Activated gamma-delta T cell (primary cell): Measurements from ENCODE around the gene PSMD1.
"Not testable (repeated sequence)": the region's sequence is repeated elsewhere in the genome, so short reads cannot be mapped to it uniquely, and the experiment has no call there.

Source experiments
- DNase-seq: peaks from one replicate; lab custom pipeline; 2025; lab: John Stamatoyannopoulos, UW

Gene PSMD1

DNA sequence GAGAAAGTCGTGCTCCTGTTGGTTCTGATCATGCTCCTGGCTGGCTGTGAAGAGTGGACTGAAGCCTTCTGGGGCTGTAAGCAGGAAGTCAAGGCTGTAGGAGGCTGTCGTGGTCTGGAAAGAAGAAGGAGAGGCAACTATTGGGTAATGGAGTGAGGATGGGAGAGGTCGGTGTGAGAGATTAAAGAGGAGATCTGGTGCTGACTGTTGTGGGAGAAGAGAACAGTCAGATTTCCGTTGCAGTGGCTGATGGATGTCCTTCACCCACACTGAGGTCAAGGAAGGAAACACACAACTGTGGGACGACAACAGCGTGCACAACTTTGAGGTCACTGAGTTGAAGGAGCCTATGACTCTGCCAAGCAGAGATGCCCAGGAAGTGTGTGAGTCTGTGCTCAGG is 2.8 kb upstream of the PSMD1 start:
- no peak for DNase-seq

DNA sequence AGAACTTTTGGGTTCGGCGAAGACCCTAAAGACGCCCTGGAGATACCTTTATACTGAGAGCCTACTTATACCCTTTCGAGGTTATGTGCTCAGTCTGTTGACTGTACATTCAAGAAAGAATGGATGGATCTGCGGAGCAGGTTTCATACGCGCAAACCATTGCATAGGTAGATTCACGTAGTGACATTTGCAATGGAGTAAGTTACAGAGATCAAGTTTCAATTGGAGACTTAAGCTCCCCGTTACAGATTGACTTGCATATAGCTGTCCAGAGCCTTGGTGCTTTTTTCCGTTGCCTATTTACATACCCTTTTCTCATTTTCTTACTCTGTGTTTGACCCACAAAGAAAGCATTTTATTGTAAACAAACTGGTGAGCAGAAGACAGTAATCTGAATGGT is 923 bp downstream of the PSMD1 start:
- DNase-seq, result no peak

DNA sequence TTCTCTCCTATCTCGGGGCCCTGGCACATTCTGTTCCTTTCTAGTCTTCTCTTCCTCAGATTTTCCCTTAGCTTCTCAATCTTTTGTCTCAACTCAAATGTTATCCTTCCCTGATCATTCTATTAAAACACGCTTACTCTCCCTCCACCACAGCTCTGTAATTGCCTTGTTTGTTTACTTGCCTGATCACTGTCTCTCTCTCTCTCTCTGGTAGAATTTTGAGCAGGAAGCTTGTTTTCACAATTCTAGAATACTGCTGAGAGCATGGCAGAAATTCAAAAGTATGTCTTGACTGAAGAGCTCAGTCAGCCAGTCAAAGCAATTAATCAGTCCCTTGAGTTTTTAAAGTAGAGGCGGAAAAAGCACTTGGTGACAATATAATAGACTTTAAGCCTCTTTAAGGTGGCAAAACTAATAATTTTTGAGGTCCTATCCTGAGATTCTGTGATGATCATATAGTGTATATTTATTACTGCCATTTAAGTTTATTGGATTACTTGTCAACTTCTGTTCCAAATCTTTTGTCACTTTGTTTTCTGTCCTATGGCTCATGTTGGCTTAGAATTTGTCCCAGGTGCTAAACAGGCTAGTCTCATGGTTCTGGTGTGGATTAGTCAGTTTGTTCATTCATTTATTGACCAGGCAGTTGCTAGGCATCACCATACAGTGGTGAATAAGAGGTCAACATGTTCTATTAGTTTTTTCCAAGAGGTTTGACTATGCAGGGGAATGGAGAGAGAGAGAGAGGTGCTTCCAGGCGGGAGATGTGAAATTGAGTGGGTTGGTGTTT is 2.3 kb downstream of the PSMD1 start:
- DNase-seq, result no peak

DNA sequence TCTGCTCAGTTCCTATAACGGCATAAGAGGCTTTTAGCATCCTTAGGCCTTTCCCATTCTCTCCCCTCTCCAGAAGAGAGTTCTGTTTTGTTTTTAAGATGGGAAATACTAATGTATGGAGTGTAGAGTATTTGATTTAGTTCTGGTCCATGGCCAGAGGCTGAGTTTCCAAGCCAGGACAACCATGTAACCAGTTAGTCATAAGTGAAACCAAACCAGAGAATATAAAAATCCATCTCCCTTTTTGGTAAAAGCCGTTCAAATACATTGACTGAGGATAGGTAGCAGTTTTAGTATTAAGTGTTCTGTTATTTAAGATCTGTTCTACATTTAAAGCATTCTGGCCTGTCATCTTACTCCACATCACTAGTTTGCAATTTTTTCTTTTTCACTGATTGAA is 3.1 kb downstream of the PSMD1 start:
- DNase-seq, result no peak

DNA sequence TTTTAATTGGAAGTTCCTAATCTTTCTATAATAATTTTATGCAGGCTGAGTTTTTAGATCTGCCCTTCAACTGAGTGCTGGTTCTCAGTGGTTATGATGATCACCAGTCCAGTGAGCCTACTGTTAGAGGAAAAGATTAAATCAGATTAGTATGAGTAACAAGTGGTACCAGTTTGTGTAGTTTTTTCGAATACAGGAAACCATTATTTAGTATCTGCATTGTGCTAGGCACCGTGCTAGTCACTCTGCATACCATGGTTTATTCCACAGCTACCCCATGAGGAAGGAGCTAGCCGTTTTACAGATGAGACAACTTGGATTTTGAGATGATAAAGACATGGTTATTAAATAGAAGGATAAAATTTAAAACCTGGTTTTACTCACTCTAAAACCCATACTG is 6.1 kb downstream of the PSMD1 start:
- DNase-seq, result no peak

DNA sequence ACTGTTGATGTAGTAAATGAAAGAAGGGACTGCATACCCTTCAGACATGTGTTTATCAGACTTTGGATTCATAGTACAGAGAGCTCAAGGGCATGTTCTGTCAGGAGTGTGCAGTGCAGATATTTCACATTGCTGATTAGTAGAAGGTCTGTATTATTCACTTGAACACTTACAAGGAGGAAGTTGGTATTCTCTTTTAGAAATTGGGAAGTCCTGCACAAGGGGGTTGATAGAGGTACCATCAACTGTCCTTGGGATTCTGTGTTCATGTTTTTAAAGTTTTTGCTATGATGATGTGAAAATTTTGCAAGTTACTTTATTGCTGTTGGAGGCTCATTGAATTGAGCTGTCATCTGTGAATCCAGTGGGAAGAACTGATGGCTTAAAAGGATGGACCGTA is 6.7 kb downstream of the PSMD1 start:
- DNase-seq, result no peak

DNA sequence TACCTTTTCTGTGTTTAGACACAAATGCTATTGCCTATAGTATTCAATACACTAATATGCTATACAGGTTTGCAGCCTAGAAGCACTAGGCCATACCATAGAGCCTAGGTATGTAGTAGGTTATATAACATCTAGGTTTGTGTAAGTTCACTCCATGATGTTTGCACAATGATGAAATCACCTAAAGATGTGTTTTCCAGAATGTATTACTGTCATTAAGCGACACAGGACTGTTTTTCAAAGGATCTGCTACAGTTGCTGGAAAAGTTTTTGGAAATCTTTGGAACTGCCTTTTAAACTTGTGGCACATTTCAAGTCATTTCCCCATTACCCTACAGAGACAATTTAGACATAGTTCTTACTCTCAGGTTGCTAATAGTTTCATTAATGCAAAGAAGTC is 9.3 kb downstream of the PSMD1 start:
- no peak for DNase-seq

DNA sequence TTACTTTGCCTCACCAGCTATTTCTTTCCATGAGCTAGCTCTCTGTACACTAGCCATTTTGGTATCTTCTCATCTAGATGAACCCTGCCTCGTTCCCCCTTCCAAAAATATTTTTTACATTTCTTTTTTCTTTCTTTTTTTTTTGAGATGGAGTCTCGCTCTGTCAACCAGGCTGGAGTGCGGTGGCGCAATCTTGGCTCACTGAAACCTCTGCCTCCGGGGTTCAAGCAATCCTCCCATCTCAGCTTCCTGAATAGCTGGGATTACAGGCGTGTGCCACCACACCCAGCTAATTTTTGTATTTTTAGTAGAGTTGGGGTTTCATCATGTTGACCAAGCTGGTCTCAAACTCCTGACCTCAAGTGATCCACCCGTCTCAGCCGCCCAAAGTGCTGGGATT is 10.9 kb downstream of the PSMD1 start:
- not testable (repeated sequence) for DNase-seq

DNA sequence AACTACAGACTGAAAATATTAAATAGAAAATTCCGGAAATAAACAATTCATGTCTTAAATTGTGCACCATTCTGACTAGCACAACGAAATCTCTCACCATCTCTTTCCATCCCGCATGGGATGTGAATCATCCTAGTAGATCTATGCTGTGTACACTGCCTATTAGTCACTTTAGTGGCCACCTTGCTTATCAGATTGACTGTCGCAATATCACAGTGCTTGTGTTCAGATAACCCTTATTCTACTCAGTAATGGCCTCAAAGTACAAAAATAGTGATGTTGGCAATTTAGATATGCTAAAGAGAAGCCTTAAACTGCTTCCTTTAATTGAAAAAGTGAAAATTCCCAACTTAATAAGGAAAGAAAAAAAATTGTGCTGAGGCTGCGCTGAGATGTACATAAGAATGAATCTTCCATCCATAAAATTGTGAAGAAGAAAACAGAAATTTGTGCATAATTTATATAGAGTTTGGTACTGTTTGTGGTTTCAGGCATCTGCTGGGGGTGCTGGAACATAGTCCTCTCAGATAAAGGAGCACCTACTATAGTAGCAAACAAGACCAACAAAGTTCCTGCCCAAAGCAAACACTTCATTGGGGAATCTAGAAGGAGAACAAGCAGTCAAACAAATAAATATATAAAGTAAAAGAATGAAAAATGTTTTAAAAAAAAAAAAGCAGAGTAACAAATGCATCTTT is 12.0 kb downstream of the PSMD1 start:
- no peak for DNase-seq

DNA sequence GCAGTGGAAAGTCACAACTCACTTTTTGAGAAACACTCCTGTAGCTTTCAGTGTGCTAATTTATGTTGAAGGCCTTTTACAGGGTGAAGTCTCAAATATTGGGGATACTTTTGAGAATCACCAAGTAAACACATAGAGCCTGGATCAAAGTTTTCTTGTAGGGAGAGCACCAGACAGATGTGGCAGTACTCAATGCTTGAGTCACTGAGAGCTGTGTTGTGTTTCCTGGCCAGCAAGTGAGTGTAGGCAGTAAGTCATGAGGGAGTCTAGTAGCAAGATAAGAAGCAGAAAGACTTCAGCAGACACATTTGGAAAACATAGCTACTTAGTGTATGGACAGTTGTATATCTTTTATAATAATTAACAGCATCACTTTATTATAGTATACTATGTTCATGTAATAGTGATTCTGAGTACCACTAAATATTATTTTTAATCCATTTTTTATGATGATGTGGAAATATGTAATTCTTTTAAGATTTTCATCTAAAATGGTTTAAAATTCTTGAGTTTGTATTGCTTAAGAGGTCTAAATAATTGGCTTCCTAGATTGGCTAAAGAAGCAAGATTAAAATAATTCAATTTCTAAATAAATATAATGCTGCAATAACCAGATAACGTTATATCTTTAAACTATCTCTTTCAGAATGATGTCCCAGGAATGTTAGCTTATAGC is 12.8 kb downstream of the PSMD1 start:
- no peak for DNase-seq

DNA sequence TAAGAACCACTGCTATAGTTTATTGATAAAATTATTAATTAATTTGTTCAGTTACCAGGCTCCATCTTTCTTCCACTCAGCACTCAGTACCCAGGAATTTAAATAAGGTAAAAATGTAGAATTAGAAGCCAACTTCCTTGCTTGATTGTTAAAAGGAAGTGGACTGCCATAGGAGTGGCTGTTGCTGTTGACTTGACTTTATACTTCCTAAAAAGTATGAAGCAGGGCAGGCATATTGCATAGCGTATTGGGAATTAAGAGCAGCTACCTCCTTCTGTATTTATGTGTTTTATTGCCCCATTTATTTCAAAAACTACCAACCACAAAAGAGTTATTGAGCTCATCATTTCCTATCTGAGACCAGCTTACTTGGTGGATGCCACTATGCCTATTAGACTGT is 27.9 kb downstream of the PSMD1 start:
- DNase-seq, result no peak

DNA sequence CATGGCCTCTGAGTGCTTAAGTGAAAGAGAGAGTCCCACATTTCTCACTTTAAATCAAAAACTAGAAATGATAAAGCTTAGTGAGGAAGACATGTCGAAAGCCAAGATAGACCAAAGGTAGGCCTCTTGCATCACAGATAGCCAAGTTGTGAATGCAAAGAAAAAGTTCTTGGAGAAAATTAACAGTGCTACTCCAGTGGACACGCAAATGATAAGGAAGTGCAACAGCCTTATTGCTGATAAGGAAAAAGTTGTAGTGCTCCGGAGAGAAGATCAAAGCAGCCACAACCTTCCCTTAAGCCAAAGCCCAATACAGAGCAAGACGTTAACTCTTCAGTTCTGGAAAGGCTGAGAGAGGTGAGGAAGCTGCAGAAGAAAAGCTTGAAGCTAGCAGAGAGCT is 32.1 kb downstream of the PSMD1 start:
- DNase-seq, result no peak

DNA sequence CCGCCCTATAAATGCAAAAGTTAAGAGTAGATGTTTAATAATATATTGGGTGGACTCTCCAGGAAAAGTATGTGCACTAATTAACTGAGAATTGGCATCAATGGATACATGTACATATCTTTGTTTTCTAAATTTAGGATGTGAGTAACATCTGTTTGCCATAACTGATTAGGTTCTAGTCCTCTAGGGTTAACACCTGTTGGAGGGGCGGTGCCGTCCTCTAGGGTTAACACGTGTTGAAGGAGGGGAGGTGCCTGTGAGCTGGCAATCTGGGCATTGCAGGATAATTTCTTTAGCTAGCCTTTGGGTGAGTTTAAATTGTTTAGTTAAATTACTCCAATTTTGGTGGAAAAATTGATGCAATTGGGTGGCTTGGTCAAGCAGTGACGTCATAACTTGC is 37.3 kb downstream of the PSMD1 start:
- DNase-seq, result no peak

DNA sequence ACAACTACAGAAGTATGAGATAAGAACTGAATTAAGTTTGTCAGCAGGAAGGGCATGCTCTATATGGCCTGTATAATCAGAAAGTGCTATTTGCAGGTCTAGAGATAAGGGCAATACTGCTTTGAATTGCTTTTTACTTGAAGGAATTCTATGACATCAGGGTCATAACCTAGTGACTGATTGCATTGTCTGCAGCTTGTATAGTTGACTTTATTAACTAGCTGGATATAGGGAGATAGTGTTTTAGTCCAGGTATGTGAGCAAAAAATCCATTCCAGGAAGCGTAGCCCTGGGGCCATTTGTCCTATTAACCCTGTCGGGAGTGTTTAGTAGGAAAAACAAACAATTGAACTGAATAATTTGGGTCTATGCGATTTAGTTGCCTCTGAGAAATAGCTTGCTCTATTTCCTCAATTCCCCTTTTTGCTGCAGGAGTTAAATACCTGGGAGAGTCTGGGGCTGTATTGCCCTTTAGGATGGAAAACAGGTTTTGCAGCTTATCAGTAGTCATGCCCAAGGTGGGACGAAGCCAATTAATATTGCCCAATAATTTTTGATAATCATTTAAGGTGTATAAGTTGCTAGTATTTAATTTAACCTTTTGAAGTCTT is 38.2 kb downstream of the PSMD1 start:
- DNase-seq, result no peak

DNA sequence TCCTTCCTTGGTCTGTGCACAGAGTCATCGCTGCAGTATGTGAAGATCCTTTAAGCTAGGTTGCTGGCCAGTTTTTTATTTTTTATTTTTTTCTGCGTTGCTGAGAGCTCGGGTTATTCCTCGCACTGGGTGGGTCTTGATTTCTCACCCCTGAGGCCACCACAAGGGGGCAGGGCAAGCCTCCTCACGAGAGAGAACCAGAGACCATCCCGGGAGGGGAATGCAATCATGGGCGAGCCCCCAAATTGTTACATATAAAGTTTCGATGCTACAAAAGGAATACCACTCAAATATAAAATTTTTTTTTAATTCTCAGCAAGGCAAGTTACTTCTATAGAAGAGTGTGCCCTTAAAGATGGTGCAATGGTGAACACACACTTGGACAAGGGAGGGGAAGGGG is 43.3 kb downstream of the PSMD1 start:
- no peak for DNase-seq

DNA sequence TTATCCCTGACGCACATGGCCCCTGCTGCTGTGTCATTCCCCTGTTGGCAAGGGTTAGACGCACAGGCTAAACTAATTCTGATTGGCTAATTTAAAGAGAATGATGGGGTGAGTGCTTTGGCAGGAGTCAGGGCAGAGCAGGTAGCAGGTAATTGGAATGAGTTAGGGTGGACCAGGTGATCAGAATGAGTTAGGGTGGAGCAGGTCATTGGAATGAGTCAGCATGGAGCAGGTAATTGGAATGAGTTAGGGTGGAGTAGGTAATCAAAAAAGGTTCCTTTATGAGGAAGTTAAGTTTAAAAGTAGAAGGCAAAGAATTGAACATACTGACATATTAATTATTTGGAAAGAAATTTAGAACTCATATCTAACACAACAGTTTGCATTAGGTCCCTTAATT is 43.7 kb downstream of the PSMD1 start:
- DNase-seq, result not testable (repeated sequence)

DNA sequence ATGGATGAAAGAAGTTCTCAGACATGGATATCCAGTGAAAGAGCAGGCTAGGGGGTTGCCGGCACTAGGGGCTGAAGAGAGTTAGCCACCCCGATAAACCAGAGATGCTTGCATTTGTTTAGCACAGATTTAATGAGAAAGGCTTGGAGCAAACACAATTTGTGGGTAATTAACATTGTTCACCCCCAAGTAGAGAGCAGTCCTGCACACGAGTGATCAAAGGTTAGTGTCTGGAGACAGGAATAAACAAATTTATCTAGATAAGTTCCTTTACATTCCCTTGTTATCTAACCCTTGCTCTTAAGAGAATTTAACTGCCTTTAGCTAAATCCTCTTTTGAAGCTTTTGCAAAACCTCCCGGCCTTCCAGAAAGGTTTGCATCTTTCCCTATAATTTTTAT is 44.3 kb downstream of the PSMD1 start:
- DNase-seq, result no peak

DNA sequence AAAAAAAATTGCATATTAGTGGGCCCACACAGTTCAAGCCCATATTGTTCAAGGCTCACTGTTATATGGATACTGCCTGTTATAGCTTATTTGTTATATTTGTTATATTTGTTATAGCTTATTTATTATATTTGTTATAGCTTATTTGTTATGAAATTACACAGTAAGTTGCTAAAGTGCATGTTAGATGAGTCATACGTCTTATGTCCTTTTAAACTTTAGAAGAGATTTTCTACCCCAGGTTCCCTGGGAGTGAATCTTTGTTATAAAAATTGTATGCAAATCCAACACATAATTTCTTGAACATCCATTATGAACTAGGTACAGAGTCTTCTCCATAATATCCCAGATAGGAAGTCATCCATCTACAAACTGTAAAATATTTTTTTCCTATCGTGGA is 46.1 kb downstream of the PSMD1 start:
- no peak for DNase-seq

DNA sequence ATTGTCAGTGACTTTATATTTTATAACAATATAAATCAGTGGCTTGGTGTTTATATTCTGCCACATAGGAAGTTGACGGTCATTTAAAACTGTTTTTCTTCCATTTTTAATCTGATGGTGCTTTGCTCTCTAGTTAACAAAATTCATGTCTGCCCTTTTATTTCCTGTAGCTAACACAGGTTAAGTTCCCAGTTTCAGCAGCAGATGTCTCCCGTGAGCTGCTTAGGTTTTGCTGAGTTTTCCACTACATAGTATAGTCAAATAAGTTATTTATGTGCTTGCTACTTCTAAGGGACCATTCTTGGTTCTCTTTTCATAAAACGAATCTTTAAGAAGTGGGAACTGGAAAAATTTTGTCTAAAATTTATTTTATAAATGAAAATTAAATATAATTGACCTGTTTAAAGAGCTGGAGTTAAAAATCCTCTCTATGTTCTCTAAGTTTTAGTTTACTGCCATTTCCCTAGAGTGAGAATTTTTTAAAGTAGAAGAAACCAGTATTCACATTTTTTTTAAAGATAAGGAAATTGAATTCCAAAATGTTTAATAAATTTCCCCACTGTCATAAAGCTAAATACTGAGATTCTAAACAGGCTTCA is 47.5 kb downstream of the PSMD1 start:
- DNase-seq, result no peak

DNA sequence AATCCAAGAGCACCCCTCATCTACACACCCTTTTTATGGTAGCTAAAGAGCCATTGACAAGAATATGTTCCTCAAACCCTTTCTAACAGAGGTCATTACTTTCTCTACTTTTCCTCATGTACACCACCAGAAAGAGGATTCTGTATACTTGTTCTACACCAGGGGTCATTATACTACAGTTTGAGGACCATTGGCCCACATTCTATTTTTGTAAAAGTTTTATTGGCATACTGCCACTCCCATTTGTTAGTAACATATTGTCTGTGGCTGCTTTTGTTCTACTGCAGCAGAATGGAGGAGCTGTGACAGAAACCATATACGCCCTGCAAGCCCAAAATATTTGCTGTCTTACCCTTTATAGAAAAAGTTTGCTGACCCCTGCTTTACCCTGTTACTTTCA is 53.9 kb downstream of the PSMD1 start:
- no peak for DNase-seq

DNA sequence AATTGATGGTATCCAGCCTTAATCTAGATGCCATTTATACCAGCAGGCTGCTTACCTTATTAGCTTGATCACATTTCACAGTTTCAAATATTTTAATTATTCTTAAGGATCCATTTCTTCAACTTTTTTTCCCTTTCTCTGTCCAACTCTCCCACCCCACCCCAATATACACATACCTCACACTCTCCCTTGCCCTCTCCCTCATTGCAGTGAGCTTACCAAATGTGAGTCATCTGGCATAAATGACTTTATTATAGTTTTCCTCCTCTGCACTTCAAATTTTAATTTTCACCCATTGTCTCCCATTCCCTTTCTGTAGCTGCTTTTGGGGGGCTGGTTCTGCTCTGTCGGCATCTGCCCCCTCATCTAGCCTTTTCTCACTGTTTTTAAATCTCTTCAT is 55.3 kb downstream of the PSMD1 start:
- no peak for DNase-seq

DNA sequence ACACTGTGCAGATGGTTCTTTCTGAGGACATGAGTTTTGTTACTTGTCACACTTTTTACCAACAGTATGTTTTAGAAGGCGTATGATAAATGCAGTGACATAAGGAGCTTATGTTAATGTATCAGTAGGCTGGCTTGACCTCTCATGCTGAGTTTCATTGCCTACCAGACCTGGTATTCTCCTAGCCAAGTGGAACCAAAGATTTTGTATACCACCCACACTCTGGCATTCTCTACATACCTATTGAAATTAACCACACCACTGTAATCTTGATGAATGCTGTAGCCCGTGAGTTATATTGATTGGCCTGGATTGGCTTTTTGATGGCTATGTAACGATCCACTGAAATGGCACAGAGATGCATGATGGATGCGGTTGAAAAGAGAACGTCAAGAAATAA is 56.8 kb downstream of the PSMD1 start:
- no peak for DNase-seq
